ENCODE measurements around the gene DCUN1D5.

The DCUN1D5 gene

GRCh38 chr11:103085758-103086365 is 6.1 kb downstream of the DCUN1D5 start:
- no peak for TF ChIP-seq CTCF (conservative IDR thresholded peaks at IDR 0.05; ENCODE audit: low read depth)
- POLR2A ChIA-PET (ENCODE audit: low non-redundant PET): no interaction called here
- CTCF ChIA-PET: interaction anchor here (0.6 to 0.7 kb wide), 2 partner anchors 175 to 1140 kb away, joined by 3 to 5 read pairs; no protein-coding TSS in a partner anchor
- no peak for DNase-seq (ENCODE audit: low spot score)
- H3K27ac ChIP-seq: no peak overlapping the region

- no peak overlapping the region for H3K27ac ChIP-seq
- ChIA-PET CTCF (no interaction called here), POLR2A (ENCODE audit: low non-redundant PET) (no interaction called here)
- DNase-seq (ENCODE audit: low spot score): peak; percentile 26
- no peak for TF ChIP-seq CTCF (conservative IDR thresholded peaks at IDR 0.05; ENCODE audit: low read depth)
Observed at GRCh38 chr11:103079833-103080232, 12.1 kb downstream of the DCUN1D5 start.

DNA sequence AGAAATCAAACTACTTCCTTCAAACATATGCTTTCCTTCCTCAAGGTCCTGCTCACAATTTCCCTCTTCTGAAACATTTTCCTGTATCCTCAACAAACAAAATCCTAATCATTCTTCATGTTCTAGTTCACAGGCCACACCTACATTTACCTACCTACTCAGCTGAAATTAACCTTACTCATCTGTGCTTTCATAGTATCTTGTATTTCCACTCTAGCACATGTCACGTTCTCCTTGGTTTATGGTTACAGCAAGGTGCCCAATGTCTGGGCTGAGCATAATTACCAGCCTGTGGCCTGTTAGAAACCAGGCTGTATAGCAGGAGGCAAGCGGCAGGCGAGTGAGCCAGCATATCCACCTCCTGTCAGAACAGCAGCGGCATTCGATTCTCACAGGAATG is 13.2 kb downstream of the DCUN1D5 start:
- CTCF ChIA-PET: no interaction called here
- no peak for DNase-seq (ENCODE audit: low spot score)
- no peak overlapping the region for H3K27ac ChIP-seq
- POLR2A ChIA-PET (ENCODE audit: low non-redundant PET): no interaction called here
- TF ChIP-seq CTCF (conservative IDR thresholded peaks at IDR 0.05; ENCODE audit: low read depth): no peak

GRCh38 chr11:103077554-103077953 is 14.4 kb downstream of the DCUN1D5 start:
- CTCF ChIA-PET: interaction anchor here (0.6 kb wide), 1 partner anchor 11 kb away, joined by 3 read pairs; no protein-coding TSS in a partner anchor
- no peak for TF ChIP-seq CTCF (conservative IDR thresholded peaks at IDR 0.05; ENCODE audit: low read depth)
- H3K27ac ChIP-seq: no peak overlapping the region
- no peak for DNase-seq (ENCODE audit: low spot score)
- POLR2A ChIA-PET (ENCODE audit: low non-redundant PET): no interaction called here

DNA sequence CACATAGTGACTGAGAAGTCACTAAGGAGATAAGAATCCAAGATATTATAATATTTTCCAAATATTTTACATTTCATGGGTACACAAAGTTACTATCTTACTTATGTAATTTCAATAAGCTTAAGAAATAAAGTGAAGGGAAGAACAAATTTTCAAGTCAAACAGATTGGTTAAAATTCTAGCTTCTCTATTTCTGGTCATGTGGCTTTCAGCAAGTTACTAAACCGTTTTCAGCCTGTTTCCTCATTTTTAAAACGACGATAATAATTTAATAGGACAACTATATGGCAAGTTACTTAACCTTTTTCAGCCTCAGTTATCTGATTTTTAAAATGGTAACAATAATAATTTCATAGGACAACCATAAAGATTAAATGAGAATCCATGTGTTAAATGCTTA is 15.6 kb downstream of the DCUN1D5 start:
- DNase-seq (ENCODE audit: low spot score): no peak
- POLR2A ChIA-PET (ENCODE audit: low non-redundant PET): no interaction called here
- CTCF ChIA-PET: interaction anchor here (0.6 kb wide), 1 partner anchor 13 kb away, joined by 7 read pairs; no protein-coding TSS in a partner anchor
- TF ChIP-seq CTCF (conservative IDR thresholded peaks at IDR 0.05; ENCODE audit: low read depth): no peak
- no peak overlapping the region for H3K27ac ChIP-seq

- CTCF ChIA-PET: no interaction called here
- POLR2A ChIA-PET (ENCODE audit: low non-redundant PET): no interaction called here
- DNase-seq (ENCODE audit: low spot score): no peak
- no peak overlapping the region for H3K27ac ChIP-seq
- no peak for TF ChIP-seq CTCF (conservative IDR thresholded peaks at IDR 0.05; ENCODE audit: low read depth)
Observed at GRCh38 chr11:103071008-103071407, 21.0 kb downstream of the DCUN1D5 start.
